HepG2 (cell line): ENCODE measurements around the gene PLCG1. TPM values are rescaled to one million over a fixed set of nuclear protein-coding genes. Genes with fewer than 3 reads are reported as not detected.

Experiments
- AKAP8 ChIP-seq: sonication (generic); formaldehyde crosslinking; IDR thresholded peaks from 2 replicates; pipeline ENCODE4 v1.5.1; 2020; ENCODE audit warnings: mild to moderate bottlenecking, missing genetic modification reagents
- ASH2L ChIP-seq: fragments of 300-600, 200-600 bp; sonication (generic); IDR thresholded peaks from 2 replicates; pipeline ENCODE4 v1.7.0; 2017; ENCODE audit warnings: low read depth, mild to moderate bottlenecking, moderate library complexity, mixed read lengths, low read length; ENCODE audit not compliant: insufficient read length
- BORCS8-MEF2B ChIP-seq: sonication (generic); formaldehyde crosslinking; IDR thresholded peaks from 2 replicates; pipeline ENCODE4 v1.8.0; 2022; ENCODE audit warnings: mild to moderate bottlenecking, missing genetic modification reagents
- DR1 ChIP-seq: sonication (generic); formaldehyde crosslinking; IDR thresholded peaks from 2 replicates; pipeline ENCODE4 v1.8.0; 2021; ENCODE audit warnings: mild to moderate bottlenecking, missing genetic modification reagents, inconsistent platforms
- ESRRA ChIP-seq: sonication (generic); formaldehyde crosslinking; IDR thresholded peaks from 2 replicates; pipeline ENCODE4 v1.5.1; 2020; ENCODE audit warnings: mild to moderate bottlenecking, low read depth, missing genetic modification reagents
- KDM3A ChIP-seq: IDR thresholded peaks from 2 replicates; pipeline ENCODE4 v1.6.1; 2018; ENCODE audit warnings: low read depth, missing compliant biosample characterization
- MAFF ChIP-seq: IDR thresholded peaks from 2 replicates; pipeline ENCODE4 v1.6.1; 2011; ENCODE audit warnings: low read depth, low read length, improper control_type of control experiment
- MTA1 ChIP-seq: sonication (generic); formaldehyde crosslinking; IDR thresholded peaks from 2 replicates; pipeline ENCODE4 v1.4.0; 2020; ENCODE audit warnings: missing genetic modification reagents, mild to moderate bottlenecking, borderline replicate concordance
- PITX1 ChIP-seq: sonication (generic); formaldehyde crosslinking; IDR thresholded peaks from 2 replicates; pipeline ENCODE4 v1.5.1; 2020; ENCODE audit warnings: mild to moderate bottlenecking, missing genetic modification reagents
- RCOR2 ChIP-seq: IDR thresholded peaks from 2 replicates; pipeline ENCODE4 v1.6.1; 2016; ENCODE audit warnings: missing biosample characterization, missing genetic modification reagents
- SPEN ChIP-seq: sonication (generic); formaldehyde crosslinking; IDR thresholded peaks from 2 replicates; pipeline ENCODE4 v1.5.1; 2020; ENCODE audit warnings: low read depth, mild to moderate bottlenecking, missing genetic modification reagents
- ZBTB7A ChIP-seq: sonication (generic); formaldehyde crosslinking; IDR thresholded peaks from 2 replicates; pipeline ENCODE4 v1.8.0; 2022; ENCODE audit warnings: mild to moderate bottlenecking, missing genetic modification reagents
- ZNF253 ChIP-seq: sonication (generic); formaldehyde crosslinking; IDR thresholded peaks from 2 replicates; pipeline ENCODE4 v1.8.0; 2022; ENCODE audit warnings: mild to moderate bottlenecking, missing genetic modification reagents, borderline replicate concordance
- ZNF333 ChIP-seq: sonication (generic); formaldehyde crosslinking; IDR thresholded peaks from 2 replicates; pipeline ENCODE4 v1.4.0; 2020; ENCODE audit warnings: mild to moderate bottlenecking, missing genetic modification reagents, borderline replicate concordance
- ZNF446 ChIP-seq: sonication (generic); formaldehyde crosslinking; IDR thresholded peaks from 2 replicates; pipeline ENCODE4 v1.5.0; 2020; ENCODE audit warnings: mild to moderate bottlenecking, missing genetic modification reagents
- ZNF552 ChIP-seq: sonication (generic); formaldehyde crosslinking; IDR thresholded peaks from 2 replicates; pipeline ENCODE4 v1.9.0; 2022; ENCODE audit warnings: missing genetic modification reagents, mild to moderate bottlenecking, borderline replicate concordance
- polyA plus RNA-seq, 8 experiments: library from polyadenylated mRNA; depleted of rRNA in 3 of 8; stranded (reverse) in 7 of 8; unstranded in 1 of 8; fragments of >200 nt; fragmentation: Illumina TruSeq in 4 of 8; extraction: Trizol in 4 of 8; gene quantifications; 2 replicates each; pipeline versions ENCODE4 v1.2.1 to v1.2.3, GENCODE V29; 2011 to 2016; ENCODE audit warnings: low read depth in 4 of 8, missing spikeins in 1 of 8, mixed read lengths in 1 of 8; ENCODE audit not compliant: insufficient read depth in 1 of 8
- total RNA-seq, 5 experiments: library from RNA; depleted of rRNA; stranded (reverse); fragments of >200 nt; fragmentation: Illumina TruSeq; extraction: Trizol; gene quantifications; 2 replicates each; pipeline ENCODE4 v1.2.3, GENCODE V29; 2016; ENCODE audit warnings: low read depth in 1 of 5
- TF ChIP-seq, protein P1 (sequence below): sonication (generic); formaldehyde crosslinking; conservative IDR thresholded peaks from 2 replicates; pipeline ENCODE4 v1.4.0; 2020; ENCODE audit warnings: mild to moderate bottlenecking, missing genetic modification reagents, moderate library complexity
- TF ChIP-seq, protein P2 (sequence below): sonication (generic); formaldehyde crosslinking; IDR thresholded peaks from 2 replicates; pipeline ENCODE4 v1.8.0; 2022; ENCODE audit warnings: missing genetic modification reagents, mild to moderate bottlenecking, inconsistent platforms, borderline replicate concordance
- TF ChIP-seq, protein P3 (sequence below): sonication (generic); formaldehyde crosslinking; IDR thresholded peaks from 2 replicates; pipeline ENCODE4 v1.9.0; 2022; ENCODE audit warnings: missing genetic modification reagents, mild to moderate bottlenecking, borderline replicate concordance
- TF ChIP-seq, protein P4 (sequence below): sonication (generic); formaldehyde crosslinking; IDR thresholded peaks from 2 replicates; pipeline ENCODE4 v1.4.0; 2020; ENCODE audit warnings: mild to moderate bottlenecking, missing genetic modification reagents

The PLCG1 gene
- total and polyA plus RNA-seq, 2 of the 13 experiments (the other 11 are each of a cell fraction or from before 2014, with no cell fraction given): 85.3 to 158 TPM

DNA sequence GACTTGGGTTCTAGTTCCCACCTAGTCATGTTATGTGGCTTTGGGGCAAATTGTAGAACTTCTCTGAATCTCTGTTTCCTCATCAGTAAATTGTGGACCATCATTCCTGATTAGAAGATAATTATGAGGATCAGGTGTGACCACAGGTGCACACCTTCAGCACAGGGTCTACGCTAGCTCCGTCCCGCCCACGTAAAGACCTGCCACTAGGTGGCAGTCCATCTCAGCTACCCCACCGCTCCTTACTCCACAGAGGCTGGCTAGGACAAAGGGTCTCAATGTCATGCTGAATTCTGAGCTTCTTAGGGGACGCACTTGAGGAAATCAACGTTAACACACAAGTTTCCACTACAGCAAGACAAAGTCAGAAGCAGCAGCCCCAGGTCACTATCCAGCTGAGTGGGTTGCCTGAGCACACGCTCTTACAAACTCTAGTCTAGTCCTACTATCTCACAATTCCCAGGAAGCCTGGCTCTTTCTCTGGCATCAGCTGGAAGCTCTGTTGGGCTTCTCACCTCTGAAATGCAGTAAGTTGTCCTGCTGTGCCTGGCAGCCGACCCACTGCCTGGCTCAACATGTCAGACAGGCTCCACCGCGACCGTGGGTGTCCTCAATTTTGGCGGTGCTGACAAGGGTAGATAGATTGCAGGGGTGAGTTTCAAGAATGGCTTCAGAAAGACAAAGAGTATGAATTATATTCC, 2.0 kb upstream of the PLCG1 start (continued):
- TF ChIP-seq, protein P1, sequence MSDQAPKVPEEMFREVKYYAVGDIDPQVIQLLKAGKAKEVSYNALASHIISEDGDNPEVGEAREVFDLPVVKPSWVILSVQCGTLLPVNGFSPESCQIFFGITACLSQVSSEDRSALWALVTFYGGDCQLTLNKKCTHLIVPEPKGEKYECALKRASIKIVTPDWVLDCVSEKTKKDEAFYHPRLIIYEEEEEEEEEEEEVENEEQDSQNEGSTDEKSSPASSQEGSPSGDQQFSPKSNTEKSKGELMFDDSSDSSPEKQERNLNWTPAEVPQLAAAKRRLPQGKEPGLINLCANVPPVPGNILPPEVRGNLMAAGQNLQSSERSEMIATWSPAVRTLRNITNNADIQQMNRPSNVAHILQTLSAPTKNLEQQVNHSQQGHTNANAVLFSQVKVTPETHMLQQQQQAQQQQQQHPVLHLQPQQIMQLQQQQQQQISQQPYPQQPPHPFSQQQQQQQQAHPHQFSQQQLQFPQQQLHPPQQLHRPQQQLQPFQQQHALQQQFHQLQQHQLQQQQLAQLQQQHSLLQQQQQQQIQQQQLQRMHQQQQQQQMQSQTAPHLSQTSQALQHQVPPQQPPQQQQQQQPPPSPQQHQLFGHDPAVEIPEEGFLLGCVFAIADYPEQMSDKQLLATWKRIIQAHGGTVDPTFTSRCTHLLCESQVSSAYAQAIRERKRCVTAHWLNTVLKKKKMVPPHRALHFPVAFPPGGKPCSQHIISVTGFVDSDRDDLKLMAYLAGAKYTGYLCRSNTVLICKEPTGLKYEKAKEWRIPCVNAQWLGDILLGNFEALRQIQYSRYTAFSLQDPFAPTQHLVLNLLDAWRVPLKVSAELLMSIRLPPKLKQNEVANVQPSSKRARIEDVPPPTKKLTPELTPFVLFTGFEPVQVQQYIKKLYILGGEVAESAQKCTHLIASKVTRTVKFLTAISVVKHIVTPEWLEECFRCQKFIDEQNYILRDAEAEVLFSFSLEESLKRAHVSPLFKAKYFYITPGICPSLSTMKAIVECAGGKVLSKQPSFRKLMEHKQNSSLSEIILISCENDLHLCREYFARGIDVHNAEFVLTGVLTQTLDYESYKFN: no peak
- no peak for TF ChIP-seq ZBTB7A (CRISPR knock-in tag)
- peak; percentile 19; the same call in 1 of the 2 replicates for TF ChIP-seq AKAP8
- no peak; the same call in 1 of the 2 replicates for TF ChIP-seq ESRRA (CRISPR knock-in tag)
- no peak for TF ChIP-seq MAFF
- peak; percentile 53; the same call in 1 of the 2 replicates for TF ChIP-seq MTA1 (CRISPR knock-in tag)
- TF ChIP-seq, protein P2, sequence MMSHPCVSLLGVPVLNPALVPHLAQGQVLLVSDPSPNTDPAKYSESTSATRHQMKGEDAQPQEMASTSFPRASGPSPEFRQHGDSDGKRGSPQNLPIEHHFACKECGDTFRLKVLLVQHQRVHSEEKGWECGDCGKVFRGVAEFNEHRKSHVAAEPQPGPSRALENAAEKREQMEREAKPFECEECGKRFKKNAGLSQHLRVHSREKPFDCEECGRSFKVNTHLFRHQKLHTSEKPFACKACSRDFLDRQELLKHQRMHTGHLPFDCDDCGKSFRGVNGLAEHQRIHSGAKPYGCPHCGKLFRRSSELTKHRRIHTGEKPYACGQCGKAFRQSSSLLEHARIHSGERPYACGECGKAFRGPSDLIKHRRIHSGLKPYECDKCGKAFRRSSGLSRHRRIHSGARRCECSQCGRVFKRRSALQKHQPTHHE (CRISPR knock-in tag): no peak
- TF ChIP-seq ZNF552 (CRISPR knock-in tag): no peak
- TF ChIP-seq, protein P3, sequence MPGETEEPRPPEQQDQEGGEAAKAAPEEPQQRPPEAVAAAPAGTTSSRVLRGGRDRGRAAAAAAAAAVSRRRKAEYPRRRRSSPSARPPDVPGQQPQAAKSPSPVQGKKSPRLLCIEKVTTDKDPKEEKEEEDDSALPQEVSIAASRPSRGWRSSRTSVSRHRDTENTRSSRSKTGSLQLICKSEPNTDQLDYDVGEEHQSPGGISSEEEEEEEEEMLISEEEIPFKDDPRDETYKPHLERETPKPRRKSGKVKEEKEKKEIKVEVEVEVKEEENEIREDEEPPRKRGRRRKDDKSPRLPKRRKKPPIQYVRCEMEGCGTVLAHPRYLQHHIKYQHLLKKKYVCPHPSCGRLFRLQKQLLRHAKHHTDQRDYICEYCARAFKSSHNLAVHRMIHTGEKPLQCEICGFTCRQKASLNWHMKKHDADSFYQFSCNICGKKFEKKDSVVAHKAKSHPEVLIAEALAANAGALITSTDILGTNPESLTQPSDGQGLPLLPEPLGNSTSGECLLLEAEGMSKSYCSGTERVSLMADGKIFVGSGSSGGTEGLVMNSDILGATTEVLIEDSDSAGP (CRISPR knock-in tag): no peak
- no peak; the same call in 1 of the 2 replicates for TF ChIP-seq PITX1
- TF ChIP-seq, protein P4, sequence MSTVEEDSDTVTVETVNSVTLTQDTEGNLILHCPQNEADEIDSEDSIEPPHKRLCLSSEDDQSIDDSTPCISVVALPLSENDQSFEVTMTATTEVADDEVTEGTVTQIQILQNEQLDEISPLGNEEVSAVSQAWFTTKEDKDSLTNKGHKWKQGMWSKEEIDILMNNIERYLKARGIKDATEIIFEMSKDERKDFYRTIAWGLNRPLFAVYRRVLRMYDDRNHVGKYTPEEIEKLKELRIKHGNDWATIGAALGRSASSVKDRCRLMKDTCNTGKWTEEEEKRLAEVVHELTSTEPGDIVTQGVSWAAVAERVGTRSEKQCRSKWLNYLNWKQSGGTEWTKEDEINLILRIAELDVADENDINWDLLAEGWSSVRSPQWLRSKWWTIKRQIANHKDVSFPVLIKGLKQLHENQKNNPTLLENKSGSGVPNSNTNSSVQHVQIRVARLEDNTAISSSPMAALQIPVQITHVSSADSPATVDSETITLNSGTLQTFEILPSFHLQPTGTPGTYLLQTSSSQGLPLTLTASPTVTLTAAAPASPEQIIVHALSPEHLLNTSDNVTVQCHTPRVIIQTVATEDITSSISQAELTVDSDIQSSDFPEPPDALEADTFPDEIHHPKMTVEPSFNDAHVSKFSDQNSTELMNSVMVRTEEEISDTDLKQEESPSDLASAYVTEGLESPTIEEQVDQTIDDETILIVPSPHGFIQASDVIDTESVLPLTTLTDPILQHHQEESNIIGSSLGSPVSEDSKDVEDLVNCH (CRISPR knock-in tag): no peak
- no peak for TF ChIP-seq ZNF446 (CRISPR knock-in tag)
- TF ChIP-seq ZNF333 (CRISPR knock-in tag): no peak
- peak; percentile 47 for TF ChIP-seq ASH2L
- peak; percentile 59; the same call in 1 of the 2 replicates for TF ChIP-seq BORCS8-MEF2B (CRISPR knock-in tag)
- TF ChIP-seq SPEN (CRISPR knock-in tag): 0 out of 2 replicates have a peak, but pooled peaks have one; percentile 54
- no peak for TF ChIP-seq ZNF253
- no peak for TF ChIP-seq DR1 (CRISPR knock-in tag)
- TF ChIP-seq KDM3A (CRISPR knock-in tag): peak; percentile 81; the same call in 1 of the 2 replicates
- TF ChIP-seq RCOR2 (CRISPR knock-in tag): no peak; the same call in 1 of the 2 replicates
